A549 (cell line): Measurements from ENCODE around the gene OSBPL9.

Experiments
- GATA3 ChIP-seq: IDR thresholded peaks from 2 replicates; pipeline ENCODE4 v1.6.1; 2012; ENCODE audit warnings: borderline replicate concordance
- MAFK ChIP-seq: fragments of 450-650 bp; IDR thresholded peaks from 2 replicates; pipeline ENCODE4 v1.6.1; 2014; ENCODE audit not compliant: partially characterized antibody
- POLR2A ChIP-seq: IDR thresholded peaks from 2 replicates; pipeline ENCODE4 v1.6.1; 2012; ENCODE audit warnings: mild to moderate bottlenecking, low read length
- RAD21 ChIP-seq, 2 experiments: fragments of >200 bp in 1 of 2; sonication (Bioruptor Twin) in 1 of 2; formaldehyde crosslinking in 1 of 2; IDR thresholded peaks in 1 of 2; conservative IDR thresholded peaks in 1 of 2; 2 replicates in 1 of 2; 3 replicates in 1 of 2; pipeline ENCODE4 v1.6.1; 2012 to 2018; ENCODE audit warnings: inconsistent platforms in 1 of 2
- RNF2 ChIP-seq: fragments of 200-600 bp; sonication (generic); IDR thresholded peaks from 2 replicates; pipeline ENCODE4 v1.6.1; 2016; ENCODE audit warnings: low read depth, mild to moderate bottlenecking, antibody characterized with exemption, moderate library complexity, borderline replicate concordance
- SMC3 ChIP-seq: fragments of >200 bp; sonication (Bioruptor Twin); formaldehyde crosslinking; IDR thresholded peaks from 3 replicates; pipeline ENCODE4 v1.6.1; 2018; ENCODE audit warnings: inconsistent platforms
- TF ChIP-seq, protein P1 (sequence below): fragments of >200 bp; sonication (Bioruptor Twin); formaldehyde crosslinking; IDR thresholded peaks from 3 replicates; pipeline ENCODE4 v1.5.1; 2016
- TF ChIP-seq, protein P2 (sequence below): fragments of 200-600 bp; sonication (generic); IDR thresholded peaks from 2 replicates; pipeline ENCODE4 v1.6.1; 2016; ENCODE audit warnings: antibody characterized with exemption, mild to moderate bottlenecking, moderate library complexity

DNA sequence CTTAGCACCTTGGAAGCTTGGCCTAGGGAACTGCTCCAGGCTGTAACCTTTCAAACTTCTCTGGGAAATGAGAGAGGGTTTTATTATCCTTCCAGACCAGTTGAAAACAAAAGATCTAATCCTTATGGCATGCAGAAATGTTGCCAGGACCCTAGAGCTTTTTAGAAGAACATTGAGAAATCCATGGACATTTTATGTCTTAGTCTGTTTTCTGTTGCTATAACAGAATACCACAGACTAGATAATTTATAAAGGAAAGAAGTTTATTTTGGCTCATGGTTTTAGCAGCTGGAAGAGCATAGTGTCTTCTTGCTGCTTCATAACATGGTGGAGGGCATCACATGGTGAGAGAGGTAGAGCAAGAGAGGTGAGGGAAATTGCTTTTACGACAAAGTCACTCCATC, 25.8 kb downstream of the OSBPL9 start:
- TF ChIP-seq GATA3 (no peak), MAFK (no peak), RNF2 (no peak), SMC3 (no peak), POLR2A (no peak), RAD21 (conservative IDR thresholded peaks at IDR 0.05 in 1 of 2, IDR thresholded peaks at IDR 0.05 in 1 of 2) (no peak)
- TF ChIP-seq, protein P1, sequence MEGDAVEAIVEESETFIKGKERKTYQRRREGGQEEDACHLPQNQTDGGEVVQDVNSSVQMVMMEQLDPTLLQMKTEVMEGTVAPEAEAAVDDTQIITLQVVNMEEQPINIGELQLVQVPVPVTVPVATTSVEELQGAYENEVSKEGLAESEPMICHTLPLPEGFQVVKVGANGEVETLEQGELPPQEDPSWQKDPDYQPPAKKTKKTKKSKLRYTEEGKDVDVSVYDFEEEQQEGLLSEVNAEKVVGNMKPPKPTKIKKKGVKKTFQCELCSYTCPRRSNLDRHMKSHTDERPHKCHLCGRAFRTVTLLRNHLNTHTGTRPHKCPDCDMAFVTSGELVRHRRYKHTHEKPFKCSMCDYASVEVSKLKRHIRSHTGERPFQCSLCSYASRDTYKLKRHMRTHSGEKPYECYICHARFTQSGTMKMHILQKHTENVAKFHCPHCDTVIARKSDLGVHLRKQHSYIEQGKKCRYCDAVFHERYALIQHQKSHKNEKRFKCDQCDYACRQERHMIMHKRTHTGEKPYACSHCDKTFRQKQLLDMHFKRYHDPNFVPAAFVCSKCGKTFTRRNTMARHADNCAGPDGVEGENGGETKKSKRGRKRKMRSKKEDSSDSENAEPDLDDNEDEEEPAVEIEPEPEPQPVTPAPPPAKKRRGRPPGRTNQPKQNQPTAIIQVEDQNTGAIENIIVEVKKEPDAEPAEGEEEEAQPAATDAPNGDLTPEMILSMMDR = no peak
- TF ChIP-seq, protein P2, sequence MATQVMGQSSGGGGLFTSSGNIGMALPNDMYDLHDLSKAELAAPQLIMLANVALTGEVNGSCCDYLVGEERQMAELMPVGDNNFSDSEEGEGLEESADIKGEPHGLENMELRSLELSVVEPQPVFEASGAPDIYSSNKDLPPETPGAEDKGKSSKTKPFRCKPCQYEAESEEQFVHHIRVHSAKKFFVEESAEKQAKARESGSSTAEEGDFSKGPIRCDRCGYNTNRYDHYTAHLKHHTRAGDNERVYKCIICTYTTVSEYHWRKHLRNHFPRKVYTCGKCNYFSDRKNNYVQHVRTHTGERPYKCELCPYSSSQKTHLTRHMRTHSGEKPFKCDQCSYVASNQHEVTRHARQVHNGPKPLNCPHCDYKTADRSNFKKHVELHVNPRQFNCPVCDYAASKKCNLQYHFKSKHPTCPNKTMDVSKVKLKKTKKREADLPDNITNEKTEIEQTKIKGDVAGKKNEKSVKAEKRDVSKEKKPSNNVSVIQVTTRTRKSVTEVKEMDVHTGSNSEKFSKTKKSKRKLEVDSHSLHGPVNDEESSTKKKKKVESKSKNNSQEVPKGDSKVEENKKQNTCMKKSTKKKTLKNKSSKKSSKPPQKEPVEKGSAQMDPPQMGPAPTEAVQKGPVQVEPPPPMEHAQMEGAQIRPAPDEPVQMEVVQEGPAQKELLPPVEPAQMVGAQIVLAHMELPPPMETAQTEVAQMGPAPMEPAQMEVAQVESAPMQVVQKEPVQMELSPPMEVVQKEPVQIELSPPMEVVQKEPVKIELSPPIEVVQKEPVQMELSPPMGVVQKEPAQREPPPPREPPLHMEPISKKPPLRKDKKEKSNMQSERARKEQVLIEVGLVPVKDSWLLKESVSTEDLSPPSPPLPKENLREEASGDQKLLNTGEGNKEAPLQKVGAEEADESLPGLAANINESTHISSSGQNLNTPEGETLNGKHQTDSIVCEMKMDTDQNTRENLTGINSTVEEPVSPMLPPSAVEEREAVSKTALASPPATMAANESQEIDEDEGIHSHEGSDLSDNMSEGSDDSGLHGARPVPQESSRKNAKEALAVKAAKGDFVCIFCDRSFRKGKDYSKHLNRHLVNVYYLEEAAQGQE = no peak
